Prostate gland (tissue), 2 donors: ENCODE data around the gene MATN1. TPM values are rescaled to one million over a fixed set of nuclear protein-coding genes. Genes with fewer than 3 reads are reported as not detected.

Source experiments
- DNase-seq: peaks from one replicate; pipeline ENCODE4 v3.0.0-alpha.2; 2019; ENCODE audit warnings: low spot score
- H3K27ac ChIP-seq, 2 donors: fragments of 200-600 bp; sonication (generic); 2 replicates each; pipeline ENCODE4 v1.5.1; 2017 to 2019
- H3K27me3 ChIP-seq: fragments of 200-600 bp; sonication (generic); replicated peaks from 2 replicates; pipeline ENCODE4 v1.5.1; 2019; ENCODE audit not compliant: insufficient read depth
- H3K36me3 ChIP-seq, 2 donors: fragments of 200-600 bp; sonication (generic); 1 replicate in 1 of 2; 2 replicates in 1 of 2; pipeline versions ENCODE4 v1.5.1 to v1.8.1; 2017 to 2019
- H3K4me1 ChIP-seq: fragments of 200-600 bp; sonication (generic); replicated peaks from 2 replicates; pipeline ENCODE4 v1.5.1; 2019
- H3K4me3 ChIP-seq, 2 donors: fragments of 200-600 bp; sonication (generic); 2 replicates each; pipeline ENCODE4 v1.5.1; 2017 to 2019
- H3K9me3 ChIP-seq: fragments of 200-600 bp; sonication (generic); 2 replicates; pipeline ENCODE4 v1.5.1; 2017
- POLR2A ChIP-seq: fragments of 450-650 bp; IDR thresholded peaks from one replicate; pipeline ENCODE4 v1.6.1; 2016; ENCODE audit warnings: antibody characterized with exemption, mild to moderate bottlenecking
- POLR2AphosphoS5 ChIP-seq: sonication (generic); formaldehyde crosslinking; IDR thresholded peaks from one replicate; pipeline ENCODE4 v1.6.1; 2017; ENCODE audit warnings: antibody characterized with exemption
- WGBS: methylation state at CpG from one replicate; pipeline ENCODE4 v1.1.5; 2018; 5-methylcytosine and 5-hydroxymethylcytosine counted together
- intact Hi-C: fragments of 100-400 bp; cut with DNase I; formaldehyde crosslinking; loops from one replicate; pipeline ENCODE4 v1.14.2; 2022
- total RNA-seq, 2 donors: library from RNA; depleted of rRNA; stranded (reverse); fragments of >200 nt; gene quantifications; one replicate each; pipeline ENCODE4 v1.1.0, GENCODE V29; 2016
- TF ChIP-seq, protein P1 (sequence below), 4 experiments: fragments of 200-600 bp in 2 of 4; fragments of 450-650 bp in 2 of 4; sonication (generic) in 2 of 4; IDR thresholded peaks; 1 replicate in 3 of 4; 2 replicates in 1 of 4; pipeline ENCODE4 v1.5.1; 2016 to 2019; ENCODE audit warnings: antibody characterized with exemption in 4 of 4, mild to moderate bottlenecking in 2 of 4, moderate library complexity in 2 of 4

MATN1 gene
- total RNA-seq, 2 donors from 2014 or later = 0.34 TPM; not detected in 1

DNA sequence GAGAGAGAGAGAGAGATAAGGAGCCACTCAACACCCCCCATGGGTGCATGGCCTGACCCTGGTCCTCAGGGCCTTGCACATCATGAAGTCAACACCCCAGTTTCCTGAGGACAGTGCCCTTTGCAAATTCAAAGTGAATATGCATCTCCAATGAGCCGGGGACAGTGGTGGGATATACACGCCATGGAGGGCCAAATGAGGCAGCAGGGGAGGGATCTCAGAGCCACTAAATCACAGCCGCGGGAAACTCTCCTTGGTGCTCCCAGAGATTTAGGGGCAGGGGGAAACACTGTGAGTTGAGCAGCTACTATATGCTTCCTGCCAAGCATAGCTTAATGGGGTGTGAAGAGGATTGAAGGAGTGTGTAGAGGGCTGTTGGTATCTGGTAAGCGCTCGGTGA, 35.5 kb downstream of the MATN1 start:
- DNase-seq = no peak
- 91% methylated on average over 6 of the region's 6 CpGs for WGBS
- H3K36me3 ChIP-seq = no peaks in the 10 kb centered on the region
- H3K4me1 ChIP-seq = no peaks in the 10 kb centered on the region
- H3K4me3 ChIP-seq = no peak overlapping the region
- no peak overlapping the region for H3K27ac ChIP-seq
- intact Hi-C loops = no loop called here
- no peaks in the 10 kb centered on the region for H3K9me3 ChIP-seq
- TF ChIP-seq, protein P1, sequence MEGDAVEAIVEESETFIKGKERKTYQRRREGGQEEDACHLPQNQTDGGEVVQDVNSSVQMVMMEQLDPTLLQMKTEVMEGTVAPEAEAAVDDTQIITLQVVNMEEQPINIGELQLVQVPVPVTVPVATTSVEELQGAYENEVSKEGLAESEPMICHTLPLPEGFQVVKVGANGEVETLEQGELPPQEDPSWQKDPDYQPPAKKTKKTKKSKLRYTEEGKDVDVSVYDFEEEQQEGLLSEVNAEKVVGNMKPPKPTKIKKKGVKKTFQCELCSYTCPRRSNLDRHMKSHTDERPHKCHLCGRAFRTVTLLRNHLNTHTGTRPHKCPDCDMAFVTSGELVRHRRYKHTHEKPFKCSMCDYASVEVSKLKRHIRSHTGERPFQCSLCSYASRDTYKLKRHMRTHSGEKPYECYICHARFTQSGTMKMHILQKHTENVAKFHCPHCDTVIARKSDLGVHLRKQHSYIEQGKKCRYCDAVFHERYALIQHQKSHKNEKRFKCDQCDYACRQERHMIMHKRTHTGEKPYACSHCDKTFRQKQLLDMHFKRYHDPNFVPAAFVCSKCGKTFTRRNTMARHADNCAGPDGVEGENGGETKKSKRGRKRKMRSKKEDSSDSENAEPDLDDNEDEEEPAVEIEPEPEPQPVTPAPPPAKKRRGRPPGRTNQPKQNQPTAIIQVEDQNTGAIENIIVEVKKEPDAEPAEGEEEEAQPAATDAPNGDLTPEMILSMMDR (IDR thresholded peaks at IDR 0.05) = no peak
- TF ChIP-seq POLR2AphosphoS5 (no peak), POLR2A (no peak)
- no peaks in the 10 kb centered on the region for H3K27me3 ChIP-seq

- H3K4me3 ChIP-seq = no peak overlapping the region
Observed at GRCh38 chr1:30686236-30686935, 37.0 kb downstream of the MATN1 start.

GRCh38 chr1:30685796-30686165, 37.6 kb downstream of the MATN1 start:
- Histone ChIP-seq H3K9me3 (no peaks in the 10 kb centered on the region), H3K36me3 (no peaks in the 10 kb centered on the region), H3K27me3 (no peaks in the 10 kb centered on the region), H3K4me1 (no peaks in the 10 kb centered on the region), H3K4me3 (no peak overlapping the region), H3K27ac (no peak overlapping the region)
- DNase-seq = no peak
- TF ChIP-seq POLR2AphosphoS5 = no peak
- TF ChIP-seq, protein P1 (IDR thresholded peaks at IDR 0.05) = no peak
- TF ChIP-seq POLR2A = no peak
- 59% methylated on average over 11 of the region's 11 CpGs for WGBS
- intact Hi-C loops = no loop called here

More at GRCh38 chr1:30686236-30686935, 37.0 kb downstream of the MATN1 start:
- DNase-seq = no peak
- TF ChIP-seq POLR2A (no peak), POLR2AphosphoS5 (no peak)
- TF ChIP-seq, protein P1 (IDR thresholded peaks at IDR 0.05) = no peak
- Histone ChIP-seq H3K4me1 (no peaks in the 10 kb centered on the region), H3K27me3 (no peaks in the 10 kb centered on the region), H3K27ac (no peak overlapping the region), H3K36me3 (no peaks in the 10 kb centered on the region), H3K9me3 (no peaks in the 10 kb centered on the region)
- intact Hi-C loops = no loop called here
- WGBS = 58% methylated on average over 10 of the region's 10 CpGs

DNA sequence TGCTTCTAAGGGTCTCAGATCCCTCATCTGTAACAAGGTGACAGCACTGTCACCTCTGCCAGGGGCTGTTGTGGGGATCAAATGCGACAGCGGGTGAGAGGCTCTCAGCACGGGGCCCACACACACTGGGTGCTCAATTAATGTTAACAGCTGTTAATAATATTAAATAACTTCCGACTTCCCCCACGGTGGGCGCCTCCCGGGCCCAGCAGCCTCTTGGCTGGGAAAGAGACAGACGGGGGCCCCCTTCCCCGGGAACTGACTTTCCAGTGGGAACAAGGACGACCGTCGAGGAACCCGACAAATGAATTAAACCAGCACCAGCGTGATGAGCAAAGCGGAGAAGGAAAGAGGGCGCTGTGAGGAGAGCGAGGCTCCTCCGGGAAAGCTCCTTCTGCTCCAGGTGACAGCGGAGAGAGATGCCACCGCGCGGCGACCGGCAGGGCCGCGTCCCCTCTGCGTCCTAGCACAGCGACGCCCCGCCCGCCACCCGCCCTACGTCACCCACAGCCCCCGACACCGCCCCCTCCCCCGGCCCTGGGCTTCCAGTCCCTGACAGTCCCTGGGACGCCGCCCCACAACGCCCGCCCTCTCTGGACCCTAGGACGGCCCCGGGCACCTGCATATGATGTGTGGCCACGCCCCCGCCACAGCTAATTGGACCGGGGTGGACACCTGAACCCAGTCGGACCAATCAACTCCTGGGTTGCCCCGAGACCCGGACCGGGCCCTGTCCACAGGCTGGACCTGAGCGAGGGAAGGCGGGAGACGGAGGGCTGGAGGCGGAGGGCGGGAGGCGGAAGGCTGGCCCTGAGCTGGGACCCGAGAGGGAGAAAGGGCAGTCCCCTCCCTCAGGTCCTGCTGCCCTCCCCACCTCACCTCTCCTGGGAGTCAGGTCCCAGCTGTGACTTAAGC, 38.2 kb downstream of the MATN1 start:
- no peaks in the 10 kb centered on the region for H3K36me3 ChIP-seq
- DNase-seq = peak; percentile 79
- intact Hi-C loops = no loop called here
- TF ChIP-seq, protein P1 (IDR thresholded peaks at IDR 0.05) = peak in 1 of 4 experiments; percentile 44
- TF ChIP-seq POLR2A (no peak), POLR2AphosphoS5 (peak; percentile 36)
- H3K27me3 ChIP-seq = no peaks in the 10 kb centered on the region
- no peaks in the 10 kb centered on the region for H3K9me3 ChIP-seq
- H3K4me3 ChIP-seq = no peak overlapping the region
- WGBS = 12% methylated on average over 45 of the region's 56 CpGs
- H3K27ac ChIP-seq = no peak overlapping the region
- H3K4me1 ChIP-seq = no peaks in the 10 kb centered on the region
